ENCODE results near the gene PTPN11.

Gene PTPN11

DNA sequence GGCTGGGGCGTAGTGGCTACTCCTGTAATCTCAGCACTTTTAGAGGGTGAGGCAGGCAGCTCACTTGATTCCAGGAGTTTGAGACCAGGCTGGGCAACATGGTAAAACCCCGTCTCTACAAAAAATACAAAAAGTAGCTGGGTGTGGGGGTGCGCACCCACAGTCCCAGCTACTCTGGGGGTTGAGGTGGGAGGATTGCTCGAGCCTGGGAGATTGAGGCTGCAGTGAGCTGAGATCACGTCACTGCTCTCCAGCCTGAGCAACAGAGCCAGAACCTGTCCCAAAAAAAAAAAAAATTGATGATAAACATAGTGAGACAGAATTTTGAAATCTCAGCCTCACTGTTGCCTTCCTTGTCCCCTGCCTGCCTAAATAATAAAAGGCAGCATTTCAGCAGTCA is 40.0 kb downstream of the PTPN11 start:
- TF ChIP-seq, protein P1, sequence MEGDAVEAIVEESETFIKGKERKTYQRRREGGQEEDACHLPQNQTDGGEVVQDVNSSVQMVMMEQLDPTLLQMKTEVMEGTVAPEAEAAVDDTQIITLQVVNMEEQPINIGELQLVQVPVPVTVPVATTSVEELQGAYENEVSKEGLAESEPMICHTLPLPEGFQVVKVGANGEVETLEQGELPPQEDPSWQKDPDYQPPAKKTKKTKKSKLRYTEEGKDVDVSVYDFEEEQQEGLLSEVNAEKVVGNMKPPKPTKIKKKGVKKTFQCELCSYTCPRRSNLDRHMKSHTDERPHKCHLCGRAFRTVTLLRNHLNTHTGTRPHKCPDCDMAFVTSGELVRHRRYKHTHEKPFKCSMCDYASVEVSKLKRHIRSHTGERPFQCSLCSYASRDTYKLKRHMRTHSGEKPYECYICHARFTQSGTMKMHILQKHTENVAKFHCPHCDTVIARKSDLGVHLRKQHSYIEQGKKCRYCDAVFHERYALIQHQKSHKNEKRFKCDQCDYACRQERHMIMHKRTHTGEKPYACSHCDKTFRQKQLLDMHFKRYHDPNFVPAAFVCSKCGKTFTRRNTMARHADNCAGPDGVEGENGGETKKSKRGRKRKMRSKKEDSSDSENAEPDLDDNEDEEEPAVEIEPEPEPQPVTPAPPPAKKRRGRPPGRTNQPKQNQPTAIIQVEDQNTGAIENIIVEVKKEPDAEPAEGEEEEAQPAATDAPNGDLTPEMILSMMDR (conservative IDR thresholded peaks at IDR 0.05; ENCODE audit: low read depth): no peak
- ChIA-PET POLR2A (ENCODE audit: low non-redundant PET) (no interaction called here), CTCF (no interaction called here)
- H3K27ac ChIP-seq: no peak overlapping the region
- no peak for DNase-seq (ENCODE audit: low spot score)

DNA sequence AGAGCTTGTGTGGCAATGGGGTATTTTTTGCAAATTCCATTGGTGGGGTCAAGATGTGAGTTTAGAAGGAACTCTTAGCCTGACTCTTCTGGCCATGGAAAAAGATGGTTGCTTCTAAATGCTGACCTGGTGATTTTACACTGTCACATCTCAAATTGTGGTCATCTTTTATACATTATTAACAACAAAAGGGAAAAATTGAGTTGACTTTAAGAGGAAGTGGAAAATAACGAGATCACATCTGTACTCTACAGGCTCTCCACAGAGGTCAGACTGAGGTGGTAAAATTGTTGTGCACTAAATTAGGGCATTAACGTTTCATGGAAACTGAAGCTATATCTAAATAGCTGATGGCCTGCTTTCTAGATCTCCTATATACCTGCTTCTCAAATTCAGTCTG is 44.7 kb downstream of the PTPN11 start:
- TF ChIP-seq, protein P1 (conservative IDR thresholded peaks at IDR 0.05; ENCODE audit: low read depth): no peak
- DNase-seq (ENCODE audit: low spot score): no peak
- ChIA-PET POLR2A (ENCODE audit: low non-redundant PET) (no interaction called here), CTCF (interaction anchor here (0.6 to 1.0 kb wide), 3 partner anchors 9 to 1888 kb away, joined by 3 to 4 read pairs (median 3); no protein-coding TSS in a partner anchor)
- H3K27ac ChIP-seq: no peak overlapping the region

DNA sequence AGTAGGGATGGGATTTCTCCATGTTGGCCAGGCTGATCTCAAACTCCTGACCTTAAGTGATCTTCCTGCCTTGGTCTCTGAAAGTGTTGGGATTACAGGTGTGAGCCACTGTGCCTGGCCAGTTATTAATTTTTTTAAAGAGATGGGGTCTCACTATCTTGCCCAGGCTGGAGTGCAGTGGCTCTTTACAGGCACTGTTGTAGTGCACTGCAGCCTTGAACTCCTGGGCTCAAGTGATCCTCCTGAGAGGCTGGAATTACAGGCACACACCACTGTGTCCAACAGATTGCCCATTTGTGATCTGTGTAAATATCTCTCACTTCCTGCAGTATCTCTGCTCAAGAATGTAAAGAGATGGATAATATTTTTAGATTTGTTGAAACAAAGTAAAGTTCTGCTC is 45.9 kb downstream of the PTPN11 start:
- TF ChIP-seq, protein P1 (conservative IDR thresholded peaks at IDR 0.05; ENCODE audit: low read depth): no peak
- ChIA-PET POLR2A (ENCODE audit: low non-redundant PET) (no interaction called here), CTCF (interaction anchor here (0.7 kb wide), 1 partner anchor 146 kb away, joined by 3 read pairs; no protein-coding TSS in a partner anchor)
- no peak for DNase-seq (ENCODE audit: low spot score)
- H3K27ac ChIP-seq: no peak overlapping the region

DNA sequence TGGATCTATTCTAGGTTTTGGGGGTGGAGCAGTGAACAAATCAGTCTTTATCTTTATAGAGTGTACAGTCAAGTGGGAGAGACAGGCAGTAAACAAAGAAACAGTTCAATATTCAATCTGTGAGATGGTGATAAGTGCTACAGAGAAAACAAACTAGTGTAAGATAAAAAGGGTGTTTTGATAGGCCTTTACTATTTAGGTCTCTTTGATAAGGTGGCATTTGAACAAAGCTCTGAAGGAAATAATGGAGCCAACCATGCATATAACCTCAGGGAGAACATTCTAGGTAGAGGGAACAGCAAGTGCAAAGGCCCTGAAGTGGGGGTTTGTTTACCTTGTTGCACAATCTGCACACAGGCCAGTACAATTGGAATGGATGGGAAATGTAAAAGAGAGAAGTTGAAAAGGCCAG is 47.3 kb downstream of the PTPN11 start:
- ChIA-PET POLR2A (ENCODE audit: low non-redundant PET) (no interaction called here), CTCF (no interaction called here)
- no peak for DNase-seq (ENCODE audit: low spot score)
- TF ChIP-seq, protein P1 (conservative IDR thresholded peaks at IDR 0.05; ENCODE audit: low read depth): no peak
- H3K27ac ChIP-seq: no peak overlapping the region

DNA sequence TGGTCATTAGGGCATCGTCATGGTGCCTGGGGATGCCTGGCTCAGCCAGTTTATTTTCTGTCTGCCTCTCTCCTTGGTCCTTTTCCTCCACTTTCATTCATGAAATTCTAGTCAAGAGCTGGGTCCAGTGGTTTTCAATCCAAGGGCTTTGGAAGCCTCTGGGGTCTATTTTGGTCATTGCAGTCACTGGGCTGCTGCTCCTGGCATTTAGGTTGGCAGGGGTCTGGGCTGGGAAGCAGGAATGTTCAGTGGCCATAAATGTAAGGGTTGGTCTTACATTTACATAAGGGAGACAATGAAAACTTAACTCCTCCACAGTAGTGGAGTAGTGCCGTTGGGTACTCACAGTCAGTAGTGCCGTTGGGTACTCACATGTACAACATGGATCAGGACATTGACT is 48.1 kb downstream of the PTPN11 start:
- TF ChIP-seq, protein P1 (conservative IDR thresholded peaks at IDR 0.05; ENCODE audit: low read depth): no peak
- no peak for DNase-seq (ENCODE audit: low spot score)
- POLR2A ChIA-PET (ENCODE audit: low non-redundant PET): no interaction called here
- CTCF ChIA-PET: no interaction called here
- no peak overlapping the region for H3K27ac ChIP-seq

DNA sequence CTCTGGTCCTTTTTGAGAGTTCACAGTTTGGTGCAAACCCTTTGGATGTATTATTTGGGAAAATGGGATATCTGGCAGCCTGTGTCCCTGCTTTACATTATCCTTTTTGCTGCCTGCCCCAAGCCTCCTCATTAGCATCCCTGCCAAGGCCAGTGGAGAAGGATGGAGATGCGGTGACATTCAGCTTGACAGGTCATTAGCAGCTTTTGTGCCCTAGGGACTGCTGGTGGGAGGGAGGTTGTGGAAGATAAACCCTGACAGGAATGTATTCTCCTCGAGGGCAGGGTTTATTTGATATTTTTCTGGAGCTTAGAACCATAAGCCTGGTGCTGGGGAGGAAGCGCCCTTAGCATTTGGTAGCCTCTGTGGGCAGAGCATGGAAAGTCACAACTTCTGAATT is 49.3 kb downstream of the PTPN11 start:
- no peak for DNase-seq (ENCODE audit: low spot score)
- CTCF ChIA-PET: interaction anchor here (0.6 kb wide), 1 partner anchor 31 kb away, joined by 3 read pairs; no protein-coding TSS in a partner anchor
- POLR2A ChIA-PET (ENCODE audit: low non-redundant PET): no interaction called here
- H3K27ac ChIP-seq: no peak overlapping the region
- TF ChIP-seq, protein P1 (conservative IDR thresholded peaks at IDR 0.05; ENCODE audit: low read depth): no peak

All from RWPE1 (cell line).